ENCODE measurements around the gene ZNF554.
A peak's percentile ranks its signal among the peaks of the same experiment; 100 is the strongest.

ZNF554 gene

DNA sequence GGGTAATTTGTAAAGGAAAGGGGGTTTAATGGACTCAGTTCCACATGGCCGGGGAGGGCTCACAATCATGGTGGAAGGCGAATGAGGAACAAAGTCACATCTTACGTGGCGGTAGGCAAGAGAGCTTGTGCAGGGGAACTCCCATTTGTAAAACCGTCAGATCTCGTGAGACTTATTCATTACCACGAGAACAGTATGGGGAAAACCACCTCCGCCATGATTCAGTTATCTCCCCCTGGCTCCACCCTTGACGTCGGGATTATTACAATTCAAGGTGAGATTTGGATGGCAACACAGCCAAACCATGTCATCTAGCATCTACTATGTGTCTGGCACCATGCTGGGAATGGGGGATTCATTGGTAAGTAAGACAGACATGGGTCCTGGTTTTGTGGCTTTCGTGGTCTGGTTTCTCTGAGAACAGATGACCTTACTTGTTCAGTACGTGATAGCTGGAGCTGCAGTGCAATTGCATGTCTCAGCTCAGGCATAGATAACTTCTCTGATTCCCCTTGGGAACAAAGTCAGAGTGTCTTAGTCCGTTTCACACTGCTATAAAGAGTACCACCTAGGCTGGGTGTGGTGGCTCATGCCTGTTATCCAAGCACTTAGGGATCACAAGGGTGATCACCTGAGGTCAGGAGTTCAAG, 8.3 kb downstream of the ZNF554 start:
- TF ChIP-seq CTCF (conservative IDR thresholded peaks at IDR 0.05; ENCODE audit: low read depth) = no peak
- DNase-seq (ENCODE audit: low spot score) = no peak
- CTCF ChIA-PET = interaction anchor here (0.6 kb wide), 1 partner anchor 191 kb away, joined by 5 read pairs; no protein-coding TSS in a partner anchor

GRCh38 chr19:2834294-2834871, 14.7 kb downstream of the ZNF554 start:
- no peak overlapping the region for H3K27ac ChIP-seq
- ChIA-PET POLR2A (ENCODE audit: low non-redundant PET) (no interaction called here), CTCF (no interaction called here)
- DNase-seq (ENCODE audit: low spot score) = no peak
- no peak for TF ChIP-seq CTCF (conservative IDR thresholded peaks at IDR 0.05; ENCODE audit: low read depth)

More for the DNA sequence above, 8.3 kb downstream of the ZNF554 start:
- H3K27ac ChIP-seq = no peak overlapping the region
- POLR2A ChIA-PET (ENCODE audit: low non-redundant PET) = no interaction called here

DNA sequence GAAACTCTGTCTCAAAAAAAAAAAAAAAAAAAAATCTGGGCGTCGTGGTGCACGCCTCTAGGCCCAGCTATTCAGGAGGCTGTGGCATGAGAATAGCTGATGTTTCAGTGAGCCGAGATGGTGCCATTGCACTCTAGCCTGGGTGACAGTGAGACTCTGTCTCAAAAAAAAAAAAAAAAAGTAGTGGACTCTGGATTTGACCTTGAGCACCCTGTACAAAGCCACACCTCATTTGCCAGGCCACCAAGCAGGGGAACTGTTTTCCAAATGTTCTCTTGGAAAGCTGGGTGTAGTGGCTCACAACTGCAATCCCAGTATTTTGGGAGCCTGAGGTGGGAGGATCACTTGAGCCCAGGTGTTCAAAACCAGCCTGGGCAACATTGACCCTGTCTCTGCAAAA, 17.8 kb downstream of the ZNF554 start:
- no peak for TF ChIP-seq CTCF (conservative IDR thresholded peaks at IDR 0.05; ENCODE audit: low read depth)

DNA sequence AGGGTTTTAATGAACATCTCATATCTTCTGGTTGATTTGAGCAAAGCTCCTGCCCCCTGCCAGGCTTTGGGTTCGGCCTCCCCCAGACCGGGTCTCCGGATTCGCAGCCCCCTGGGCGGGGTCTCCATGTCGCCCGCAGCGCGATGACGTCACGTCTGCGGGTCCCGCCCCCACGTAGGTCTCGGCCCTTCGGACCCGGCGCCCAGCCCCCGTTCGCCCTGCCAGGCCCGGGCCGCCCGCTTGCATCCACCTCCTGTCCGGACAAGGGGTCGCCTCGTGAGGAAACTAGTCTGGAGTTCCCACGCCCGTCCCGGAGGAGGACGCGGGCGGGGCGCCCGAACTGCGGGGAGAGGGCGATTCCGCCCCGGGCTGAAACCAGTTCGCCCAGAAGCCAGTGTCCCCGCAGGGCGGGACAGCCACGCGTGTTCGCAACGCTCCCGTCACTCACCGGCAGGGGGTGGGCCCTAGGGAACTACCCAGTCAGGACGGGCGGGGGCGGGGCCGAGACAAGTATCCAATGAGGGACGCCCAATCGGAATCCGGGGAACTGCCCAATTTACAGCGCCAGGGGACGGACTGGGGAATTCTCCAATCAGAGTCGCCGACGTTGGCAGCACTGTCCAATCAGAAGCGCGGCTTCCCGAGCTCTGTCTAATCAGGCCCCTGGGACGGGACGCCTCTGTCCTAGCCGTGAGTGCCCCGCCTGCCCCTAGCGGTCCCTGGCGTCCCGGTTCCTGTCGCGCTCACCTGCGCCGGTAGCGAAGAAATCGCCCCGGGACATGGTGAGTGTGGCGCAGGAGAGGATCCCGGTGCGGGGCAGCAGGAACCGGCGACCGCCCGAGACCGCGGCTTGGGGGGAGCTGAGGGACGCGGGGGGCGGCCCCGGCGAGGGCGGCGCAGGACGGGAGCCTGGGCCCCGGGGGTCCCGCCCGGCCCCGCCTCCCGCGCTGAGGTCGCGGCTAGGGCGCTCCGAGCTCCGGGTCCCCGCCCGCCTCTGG, 21.4 kb downstream of the ZNF554 start, which contains the start of gene ZNF555:
Gene ZNF555, plus strand, starts transcription at position 682 of the 998 bp plus-strand sequence. Its CDS starts 98 bp downstream, at position 780.
- peak; percentile 100 for DNase-seq (ENCODE audit: low spot score)
- ChIA-PET POLR2A (ENCODE audit: low non-redundant PET) (interaction anchor here (0.6 kb wide), 1 partner anchor 60 kb away, joined by 3 read pairs; the partner anchor contains the start of gene ZNF57), CTCF (interaction anchor here (0.5 to 0.7 kb wide), 2 partner anchors 33 to 97 kb away, joined by 4 to 6 read pairs; no protein-coding TSS in a partner anchor)
- TF ChIP-seq CTCF (conservative IDR thresholded peaks at IDR 0.05; ENCODE audit: low read depth) = peak; percentile 57
- peak within 1 kb of the TSS; percentile 86 for H3K27ac ChIP-seq

More for the DNA sequence above, 17.8 kb downstream of the ZNF554 start:
- H3K27ac ChIP-seq = no peak overlapping the region
- DNase-seq (ENCODE audit: low spot score) = no peak
- POLR2A ChIA-PET (ENCODE audit: low non-redundant PET) = no interaction called here
- CTCF ChIA-PET = interaction anchor here (0.6 kb wide), 1 partner anchor 38 kb away, joined by 4 read pairs; no protein-coding TSS in a partner anchor

GRCh38 chr19:2841855-2842574, 22.3 kb downstream of the ZNF554 start:
- no peak for TF ChIP-seq CTCF (conservative IDR thresholded peaks at IDR 0.05; ENCODE audit: low read depth)
- ChIA-PET POLR2A (ENCODE audit: low non-redundant PET) (interaction anchor here (0.6 kb wide), 1 partner anchor 59 kb away, joined by 3 read pairs; the partner anchor contains the start of gene ZNF57), CTCF (no interaction called here)
- H3K27ac ChIP-seq = peak overlapping the region; percentile 86
- peak; percentile 18 for DNase-seq (ENCODE audit: low spot score)
